SK-N-SH treated with all-trans-retinoic acid at 6 μM for 48 hours (cell line): Measurements from ENCODE around the gene ARL16.

Experiments used
- ATAC-seq: fragments of 200-7000 bp; cut with Tn5 transposase; 3 replicates; pipeline ENCODE4 v1.9.1; 2020; ENCODE audit warnings: mild to moderate bottlenecking, moderate library complexity
- ARNTL ChIP-seq: fragments of 450-650 bp; formaldehyde crosslinking; IDR thresholded peaks from 2 replicates; pipeline ENCODE4 v1.5.0; 2020; ENCODE audit warnings: low read depth, mild to moderate bottlenecking, moderate library complexity, borderline replicate concordance
- BACH2 ChIP-seq: fragments of 250-450 bp; sonication (Bioruptor Pico); IDR thresholded peaks from 2 replicates; pipeline ENCODE4 v1.9.0; 2021; ENCODE audit warnings: mild to moderate bottlenecking, borderline replicate concordance
- CREB5 ChIP-seq: fragments of 250-450 bp; sonication (Bioruptor Pico); IDR thresholded peaks from 2 replicates; pipeline ENCODE4 v1.5.1; 2020; ENCODE audit warnings: low read depth, mild to moderate bottlenecking, moderate library complexity
- CSDC2 ChIP-seq: fragments of 250-450 bp; sonication (Bioruptor Pico); IDR thresholded peaks from 2 replicates; pipeline ENCODE4 v1.5.0; 2020; ENCODE audit warnings: mild to moderate bottlenecking, moderate library complexity
- ESRRG ChIP-seq: fragments of 250-450 bp; sonication (Bioruptor Pico); IDR thresholded peaks from 2 replicates; pipeline ENCODE4 v1.6.1; 2021; ENCODE audit warnings: mild to moderate bottlenecking
- GLIS3 ChIP-seq: fragments of 250-450 bp; sonication (Bioruptor Pico); IDR thresholded peaks from 2 replicates; pipeline ENCODE4 v1.5.0; 2020; ENCODE audit warnings: mild to moderate bottlenecking, moderate library complexity
- OSR1 ChIP-seq: fragments of 250-450 bp; sonication (Bioruptor Pico); IDR thresholded peaks from 2 replicates; pipeline ENCODE4 v1.8.0; 2022; ENCODE audit warnings: moderate library complexity, mild to moderate bottlenecking, inconsistent platforms
- PPARA ChIP-seq: fragments of 250-450 bp; sonication (Bioruptor Pico); IDR thresholded peaks from 2 replicates; pipeline ENCODE4 v1.5.0; 2020; ENCODE audit warnings: mild to moderate bottlenecking, borderline replicate concordance
- RARB ChIP-seq: fragments of 250-450 bp; sonication (Bioruptor Pico); IDR thresholded peaks from 2 replicates; pipeline ENCODE4 v1.8.0; 2021; ENCODE audit warnings: mild to moderate bottlenecking, moderate library complexity
- TCF4 ChIP-seq: fragments of 250-450 bp; sonication (Bioruptor Pico); IDR thresholded peaks from 2 replicates; pipeline ENCODE4 v1.8.0; 2021; ENCODE audit warnings: mild to moderate bottlenecking, moderate library complexity, borderline replicate concordance
- TOX ChIP-seq: fragments of 250-450 bp; sonication (Bioruptor Pico); IDR thresholded peaks from 2 replicates; pipeline ENCODE4 v1.8.0; 2021; ENCODE audit warnings: mild to moderate bottlenecking, moderate library complexity, borderline replicate concordance
- TSHZ2 ChIP-seq: fragments of 250-450 bp; sonication (Bioruptor Pico); IDR thresholded peaks from 2 replicates; pipeline ENCODE4 v1.5.0; 2020; ENCODE audit warnings: mild to moderate bottlenecking, moderate library complexity
- ZC3H10 ChIP-seq: fragments of 250-450 bp; sonication (Bioruptor Pico); IDR thresholded peaks from 2 replicates; pipeline ENCODE4 v1.5.1; 2021; ENCODE audit warnings: mild to moderate bottlenecking, moderate library complexity
- ZFP3 ChIP-seq: fragments of 250-450 bp; sonication (Bioruptor Pico); IDR thresholded peaks from 2 replicates; pipeline ENCODE4 v1.5.0; 2020; ENCODE audit warnings: mild to moderate bottlenecking, moderate library complexity
- ZFP30 ChIP-seq: fragments of 450-650 bp; formaldehyde crosslinking; IDR thresholded peaks from 2 replicates; pipeline ENCODE4 v1.5.0; 2022; ENCODE audit warnings: mild to moderate bottlenecking, moderate library complexity
- ZNF565 ChIP-seq: fragments of 450-650 bp; formaldehyde crosslinking; conservative IDR thresholded peaks from 2 replicates; pipeline ENCODE4 v1.5.0; 2020; ENCODE audit warnings: low read depth, mild to moderate bottlenecking, moderate library complexity
- ZNF70 ChIP-seq: fragments of 450-650 bp; formaldehyde crosslinking; IDR thresholded peaks from 2 replicates; pipeline ENCODE4 v1.5.0; 2020; ENCODE audit warnings: mild to moderate bottlenecking, moderate library complexity
- ZNF8 ChIP-seq: fragments of 450-650 bp; formaldehyde crosslinking; IDR thresholded peaks from 2 replicates; pipeline ENCODE4 v1.5.0; 2020; ENCODE audit warnings: mild to moderate bottlenecking, moderate library complexity
- TF ChIP-seq, protein P1 (sequence below): fragments of 250-450 bp; sonication (Bioruptor Pico); IDR thresholded peaks from 2 replicates; pipeline ENCODE4 v1.8.0; 2021; ENCODE audit warnings: low read depth, mild to moderate bottlenecking, moderate library complexity, borderline replicate concordance
- TF ChIP-seq, protein P2 (sequence below): fragments of 250-450 bp; sonication (Bioruptor Pico); IDR thresholded peaks from 2 replicates; pipeline ENCODE4 v1.8.0; 2020; ENCODE audit warnings: mild to moderate bottlenecking, moderate library complexity, borderline replicate concordance
- TF ChIP-seq, protein P3 (sequence below): fragments of 250-450 bp; sonication (Bioruptor Pico); IDR thresholded peaks from 2 replicates; pipeline ENCODE4 v1.5.1; 2021; ENCODE audit warnings: mild to moderate bottlenecking, moderate library complexity

Gene ARL16

DNA sequence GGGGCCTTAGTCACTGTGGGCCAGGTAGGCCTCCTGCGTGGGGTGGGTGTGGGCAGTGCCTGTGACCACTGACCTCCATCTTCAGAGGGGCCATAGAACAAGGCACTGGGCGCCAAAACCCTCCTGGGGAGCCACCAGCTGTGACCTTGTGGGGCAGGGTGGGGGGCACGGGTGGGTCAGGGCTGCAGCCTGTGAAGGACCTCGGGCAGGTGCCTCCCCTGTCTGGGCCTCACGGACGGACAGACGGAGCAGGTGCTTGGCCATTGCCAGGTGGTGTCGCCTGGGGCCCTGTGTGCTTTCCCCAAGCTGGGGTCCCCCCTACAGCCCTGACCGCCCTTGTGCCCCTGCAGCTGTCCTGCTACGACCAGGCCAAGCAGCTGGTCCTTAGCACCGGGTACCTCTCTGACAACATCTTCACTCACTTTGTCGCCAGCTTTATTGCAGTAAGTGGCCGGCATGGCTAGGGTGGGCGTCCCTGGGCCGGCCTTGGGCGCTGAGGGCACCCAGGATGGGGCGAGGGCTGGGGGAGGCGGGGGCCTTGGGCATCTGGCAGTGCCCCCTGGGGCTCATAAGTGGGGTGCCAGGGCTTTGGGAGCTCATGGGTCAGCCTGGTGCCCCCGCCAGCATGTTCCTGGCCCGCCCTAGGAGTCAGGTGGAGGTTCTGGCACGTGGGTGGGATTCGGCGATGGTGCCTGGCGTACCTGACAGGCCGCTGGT is 33.6 kb upstream of the ARL16 start (continued):
- TF ChIP-seq BACH2 (CRISPR knock-in tag) (no peak), CSDC2 (CRISPR knock-in tag) (no peak), ESRRG (CRISPR knock-in tag) (no peak), ZC3H10 (CRISPR knock-in tag) (no peak)

- ATAC-seq = no peak
- TF ChIP-seq GLIS3 (no peak), ZNF70 (CRISPR knock-in tag) (no peak), ZFP3 (CRISPR knock-in tag) (no peak), ESRRG (CRISPR knock-in tag) (no peak), CREB5 (CRISPR knock-in tag) (no peak), RARB (no peak), BACH2 (CRISPR knock-in tag) (no peak), TSHZ2 (CRISPR knock-in tag) (no peak), ZNF565 (no peak), ZNF8 (no peak), CSDC2 (CRISPR knock-in tag) (no peak), TCF4 (CRISPR knock-in tag) (no peak), PPARA (CRISPR knock-in tag) (no peak), TOX (no peak), ZFP30 (CRISPR knock-in tag) (no peak), OSR1 (CRISPR knock-in tag) (no peak), ARNTL (CRISPR knock-in tag) (no peak)
- TF ChIP-seq, protein P1, sequence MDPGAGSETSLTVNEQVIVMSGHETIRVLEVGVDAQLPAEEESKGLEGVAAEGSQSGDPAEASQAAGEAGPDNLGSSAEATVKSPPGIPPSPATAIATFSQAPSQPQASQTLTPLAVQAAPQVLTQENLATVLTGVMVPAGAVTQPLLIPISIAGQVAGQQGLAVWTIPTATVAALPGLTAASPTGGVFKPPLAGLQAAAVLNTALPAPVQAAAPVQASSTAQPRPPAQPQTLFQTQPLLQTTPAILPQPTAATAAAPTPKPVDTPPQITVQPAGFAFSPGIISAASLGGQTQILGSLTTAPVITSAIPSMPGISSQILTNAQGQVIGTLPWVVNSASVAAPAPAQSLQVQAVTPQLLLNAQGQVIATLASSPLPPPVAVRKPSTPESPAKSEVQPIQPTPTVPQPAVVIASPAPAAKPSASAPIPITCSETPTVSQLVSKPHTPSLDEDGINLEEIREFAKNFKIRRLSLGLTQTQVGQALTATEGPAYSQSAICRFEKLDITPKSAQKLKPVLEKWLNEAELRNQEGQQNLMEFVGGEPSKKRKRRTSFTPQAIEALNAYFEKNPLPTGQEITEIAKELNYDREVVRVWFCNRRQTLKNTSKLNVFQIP (CRISPR knock-in tag) = no peak
- TF ChIP-seq, protein P2, sequence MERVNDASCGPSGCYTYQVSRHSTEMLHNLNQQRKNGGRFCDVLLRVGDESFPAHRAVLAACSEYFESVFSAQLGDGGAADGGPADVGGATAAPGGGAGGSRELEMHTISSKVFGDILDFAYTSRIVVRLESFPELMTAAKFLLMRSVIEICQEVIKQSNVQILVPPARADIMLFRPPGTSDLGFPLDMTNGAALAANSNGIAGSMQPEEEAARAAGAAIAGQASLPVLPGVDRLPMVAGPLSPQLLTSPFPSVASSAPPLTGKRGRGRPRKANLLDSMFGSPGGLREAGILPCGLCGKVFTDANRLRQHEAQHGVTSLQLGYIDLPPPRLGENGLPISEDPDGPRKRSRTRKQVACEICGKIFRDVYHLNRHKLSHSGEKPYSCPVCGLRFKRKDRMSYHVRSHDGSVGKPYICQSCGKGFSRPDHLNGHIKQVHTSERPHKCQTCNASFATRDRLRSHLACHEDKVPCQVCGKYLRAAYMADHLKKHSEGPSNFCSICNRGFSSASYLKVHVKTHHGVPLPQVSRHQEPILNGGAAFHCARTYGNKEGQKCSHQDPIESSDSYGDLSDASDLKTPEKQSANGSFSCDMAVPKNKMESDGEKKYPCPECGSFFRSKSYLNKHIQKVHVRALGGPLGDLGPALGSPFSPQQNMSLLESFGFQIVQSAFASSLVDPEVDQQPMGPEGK (CRISPR knock-in tag) = no peak
- TF ChIP-seq, protein P3, sequence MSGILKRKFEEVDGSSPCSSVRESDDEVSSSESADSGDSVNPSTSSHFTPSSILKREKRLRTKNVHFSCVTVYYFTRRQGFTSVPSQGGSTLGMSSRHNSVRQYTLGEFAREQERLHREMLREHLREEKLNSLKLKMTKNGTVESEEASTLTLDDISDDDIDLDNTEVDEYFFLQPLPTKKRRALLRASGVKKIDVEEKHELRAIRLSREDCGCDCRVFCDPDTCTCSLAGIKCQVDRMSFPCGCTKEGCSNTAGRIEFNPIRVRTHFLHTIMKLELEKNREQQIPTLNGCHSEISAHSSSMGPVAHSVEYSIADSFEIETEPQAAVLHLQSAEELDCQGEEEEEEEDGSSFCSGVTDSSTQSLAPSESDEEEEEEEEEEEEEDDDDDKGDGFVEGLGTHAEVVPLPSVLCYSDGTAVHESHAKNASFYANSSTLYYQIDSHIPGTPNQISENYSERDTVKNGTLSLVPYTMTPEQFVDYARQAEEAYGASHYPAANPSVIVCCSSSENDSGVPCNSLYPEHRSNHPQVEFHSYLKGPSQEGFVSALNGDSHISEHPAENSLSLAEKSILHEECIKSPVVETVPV = no peak
Observed at GRCh38 chr17:81716674-81716996, 33.0 kb upstream of the ARL16 start.

DNA sequence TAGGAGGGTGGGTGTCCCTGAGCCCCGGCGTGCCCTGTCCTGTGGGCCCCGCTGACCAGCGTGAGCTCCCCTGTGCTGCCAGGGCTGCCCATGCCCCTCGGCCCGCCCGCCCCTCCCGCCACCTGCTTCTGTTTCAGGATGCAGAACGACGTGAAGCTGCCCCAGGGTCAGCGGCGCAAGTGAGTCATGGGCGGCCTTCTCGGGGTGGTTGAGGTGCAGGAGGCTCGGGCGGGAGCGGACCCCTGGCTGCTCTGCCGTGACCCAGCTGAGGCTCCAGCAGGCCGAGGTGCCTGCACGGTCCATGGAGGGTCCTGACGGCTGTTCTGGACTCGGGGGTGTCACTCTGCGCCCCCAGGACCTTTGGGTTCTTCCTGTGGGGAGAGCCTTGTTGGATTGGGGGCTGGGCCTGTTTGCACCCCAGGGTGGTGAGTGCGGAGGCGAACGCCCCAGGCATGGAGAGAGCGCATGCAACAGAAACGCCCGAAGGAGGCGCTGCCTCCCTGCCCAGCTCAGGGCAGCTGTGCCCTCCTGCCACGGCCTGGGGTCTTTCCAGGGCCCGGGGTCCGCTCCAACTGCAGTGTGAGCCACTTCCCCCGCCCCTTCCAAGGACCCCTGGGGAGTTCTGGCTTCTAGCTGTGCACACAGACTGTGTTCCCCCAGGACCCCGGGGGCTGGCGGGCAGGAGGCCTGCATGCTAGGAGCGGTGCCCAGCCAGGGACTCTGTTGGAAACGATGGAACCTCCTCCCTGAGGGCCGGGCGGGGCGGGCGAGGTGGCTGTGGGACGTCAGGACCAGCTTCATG is 32.5 kb upstream of the ARL16 start:
- no peak for ATAC-seq

More for the DNA sequence above, 32.5 kb upstream of the ARL16 start:
- TF ChIP-seq, protein P2 (CRISPR knock-in tag) = no peak
- TF ChIP-seq ZNF70 (CRISPR knock-in tag) (no peak), ARNTL (CRISPR knock-in tag) (no peak), BACH2 (CRISPR knock-in tag) (no peak), PPARA (CRISPR knock-in tag) (no peak), ESRRG (CRISPR knock-in tag) (no peak)
- TF ChIP-seq, protein P1 (CRISPR knock-in tag) = no peak
